HUES6 (cell line): ENCODE results near the gene ZNF217.
"Not testable (repeated sequence)": the region's sequence is repeated elsewhere in the genome, so short reads cannot be mapped to it uniquely, and the experiment has no call there.

Experiments
- H3K27ac ChIP-seq: 2 replicates; pipeline ENCODE4 v1.7.0; 2013; ENCODE audit warnings: low read depth, mild to moderate bottlenecking, low read length, inconsistent platforms
- H3K27me3 ChIP-seq: 2 replicates; pipeline ENCODE4 v1.6.1; 2013; ENCODE audit warnings: low read length; ENCODE audit not compliant: control insufficient read depth, insufficient read depth
- H3K36me3 ChIP-seq: 2 replicates; pipeline ENCODE4 v1.6.1; 2013; ENCODE audit warnings: low read length; ENCODE audit not compliant: control insufficient read depth, insufficient read depth
- H3K4me1 ChIP-seq: 2 replicates; pipeline ENCODE4 v1.6.1; 2013; ENCODE audit warnings: low read length; ENCODE audit not compliant: control insufficient read depth, insufficient read depth
- H3K4me3 ChIP-seq: 2 replicates; pipeline ENCODE4 v1.5.1; 2013; ENCODE audit warnings: low read depth, low read length
- H3K9ac ChIP-seq: one replicate; pipeline ENCODE4 v1.6.1; 2013; ENCODE audit warnings: mild to moderate bottlenecking, low read length
- H3K9me3 ChIP-seq: 2 replicates; pipeline ENCODE4 v1.6.1; 2013; ENCODE audit warnings: low read depth, low read length; ENCODE audit not compliant: control insufficient read depth, insufficient read depth

ZNF217 gene

DNA sequence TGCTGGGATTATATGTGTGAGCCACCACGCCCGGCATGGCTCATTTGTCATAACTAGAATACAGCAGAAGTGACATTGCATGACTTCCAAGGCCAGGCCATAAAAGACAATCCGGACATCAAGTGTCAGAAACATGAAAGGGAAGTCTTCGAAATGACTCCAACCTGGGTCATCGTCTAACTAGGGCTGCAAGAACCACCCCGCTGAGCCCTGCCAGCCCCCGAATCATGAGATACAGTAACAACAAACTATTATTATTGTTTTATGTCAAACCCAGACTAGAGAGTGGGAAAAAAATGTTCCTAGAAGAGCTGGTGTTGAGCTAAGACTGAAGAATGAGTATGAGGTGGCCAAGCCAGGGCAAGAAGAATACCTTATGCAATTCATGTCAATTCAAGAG is 59.6 kb downstream of the ZNF217 start:
- no peak overlapping the region for H3K27ac ChIP-seq
- no peak overlapping the region for H3K4me3 ChIP-seq
- H3K9me3 ChIP-seq, result no peaks in the 10 kb centered on the region
- no peak overlapping the region for H3K9ac ChIP-seq
- H3K27me3 ChIP-seq, result no peaks in the 10 kb centered on the region
- H3K4me1 ChIP-seq, result no peaks in the 10 kb centered on the region
- no peaks in the 10 kb centered on the region for H3K36me3 ChIP-seq

DNA sequence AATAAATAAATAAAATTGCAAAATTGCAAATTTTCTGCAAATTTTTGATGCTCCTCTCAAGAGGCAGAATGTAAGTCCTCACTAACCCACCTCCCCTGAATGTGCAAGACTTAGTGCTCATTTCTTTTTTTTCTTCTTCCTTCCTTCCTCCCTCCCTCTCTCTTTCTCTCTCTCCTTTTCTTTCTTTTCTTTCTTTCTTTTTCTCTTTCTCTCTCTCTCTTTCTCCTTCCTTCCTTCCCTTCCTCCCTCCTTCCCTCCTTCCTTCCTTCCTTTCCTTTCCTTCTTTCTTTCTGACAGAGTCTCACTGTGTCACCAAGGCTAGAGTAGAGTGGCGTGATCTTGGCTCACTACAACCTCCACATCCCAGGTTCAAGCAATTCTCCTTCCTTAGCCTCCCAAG is 60.1 kb downstream of the ZNF217 start:
- no peak overlapping the region for H3K27ac ChIP-seq
- no peaks in the 10 kb centered on the region for H3K9me3 ChIP-seq
- H3K27me3 ChIP-seq, result no peaks in the 10 kb centered on the region
- H3K4me1 ChIP-seq, result no peaks in the 10 kb centered on the region
- no peaks in the 10 kb centered on the region for H3K36me3 ChIP-seq
- no peak overlapping the region for H3K9ac ChIP-seq
- no peak overlapping the region for H3K4me3 ChIP-seq

DNA sequence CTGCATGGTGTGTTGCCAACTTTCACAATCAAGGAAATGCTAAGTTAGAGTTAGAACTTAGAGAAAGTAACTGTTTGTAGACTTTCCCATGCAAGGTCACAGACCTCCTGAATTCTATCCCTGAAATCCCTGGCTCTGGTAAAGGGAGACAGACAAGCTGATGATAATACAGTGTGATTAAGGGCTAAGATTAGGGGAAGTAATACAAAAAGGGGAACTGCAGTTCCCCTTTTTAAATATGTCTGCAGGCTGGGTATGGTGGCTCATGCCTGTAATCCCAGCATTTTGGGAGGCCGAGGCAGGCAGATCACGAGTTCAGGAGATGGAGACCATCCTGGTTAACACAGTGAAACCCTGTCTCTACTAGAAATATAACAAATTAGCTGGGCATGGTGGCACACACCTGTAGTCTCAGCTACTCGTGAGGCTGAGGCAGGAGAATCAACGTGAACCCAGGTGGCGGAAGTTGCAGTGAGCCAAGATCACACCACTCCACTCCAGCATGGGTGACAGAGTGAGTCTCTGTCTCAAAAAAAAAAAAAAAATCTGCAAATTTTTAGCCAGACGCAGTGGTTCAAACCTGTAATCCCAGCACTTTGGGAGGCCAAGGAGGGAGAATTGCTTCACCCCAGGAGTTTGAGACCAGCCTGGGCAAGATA is 60.9 kb downstream of the ZNF217 start:
- not testable (repeated sequence) for H3K9ac ChIP-seq, H3K4me3 ChIP-seq, H3K36me3 ChIP-seq, H3K27me3 ChIP-seq, H3K4me1 ChIP-seq, H3K9me3 ChIP-seq, H3K27ac ChIP-seq

DNA sequence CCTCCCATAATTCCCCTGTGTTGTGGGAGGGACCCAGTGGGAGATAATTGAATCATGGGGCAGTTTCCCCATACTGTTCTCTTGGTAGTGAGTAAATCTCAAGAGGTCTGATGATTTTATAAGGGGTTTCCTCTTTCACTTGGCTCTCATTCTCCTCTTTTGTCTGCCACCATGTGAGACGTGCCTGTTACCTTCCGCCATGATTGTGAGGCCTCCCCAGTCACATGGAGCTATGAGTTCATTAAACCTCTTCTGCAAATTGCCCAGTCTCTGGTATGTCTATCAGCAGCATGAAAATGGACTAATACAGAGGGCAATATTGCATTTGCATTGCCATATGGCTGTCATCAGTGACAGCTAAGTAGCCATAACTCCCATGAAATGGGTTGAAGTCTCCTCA is 63.2 kb downstream of the ZNF217 start:
- no peak overlapping the region for H3K9ac ChIP-seq
- no peaks in the 10 kb centered on the region for H3K36me3 ChIP-seq
- H3K27ac ChIP-seq, result no peak overlapping the region
- no peak overlapping the region for H3K4me3 ChIP-seq
- H3K9me3 ChIP-seq, result no peaks in the 10 kb centered on the region
- no peaks in the 10 kb centered on the region for H3K4me1 ChIP-seq
- H3K27me3 ChIP-seq, result no peaks in the 10 kb centered on the region

DNA sequence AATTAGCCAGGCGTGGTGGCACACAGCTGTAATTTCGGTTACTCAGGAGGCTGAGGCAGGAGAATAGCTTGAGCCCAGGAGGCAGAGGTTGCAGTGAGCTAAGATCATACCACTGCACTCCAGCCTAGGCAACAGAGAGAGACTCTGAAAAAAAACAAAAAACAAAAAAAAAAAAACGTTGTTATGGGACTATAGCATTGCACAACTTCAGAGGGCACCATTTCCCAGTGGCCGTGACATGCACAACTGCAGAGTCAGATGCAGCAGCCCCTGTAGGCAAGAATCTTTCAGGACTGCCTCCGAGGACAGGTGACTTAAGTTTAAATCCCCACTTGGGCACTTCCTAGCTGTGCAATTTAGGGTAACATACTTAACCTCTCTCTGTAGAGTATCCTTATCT is 64.0 kb downstream of the ZNF217 start:
- Histone ChIP-seq H3K27ac (no peak overlapping the region), H3K4me3 (no peak overlapping the region), H3K36me3 (no peaks in the 10 kb centered on the region), H3K9ac (no peak overlapping the region), H3K27me3 (no peaks in the 10 kb centered on the region), H3K4me1 (no peaks in the 10 kb centered on the region), H3K9me3 (no peaks in the 10 kb centered on the region)

DNA sequence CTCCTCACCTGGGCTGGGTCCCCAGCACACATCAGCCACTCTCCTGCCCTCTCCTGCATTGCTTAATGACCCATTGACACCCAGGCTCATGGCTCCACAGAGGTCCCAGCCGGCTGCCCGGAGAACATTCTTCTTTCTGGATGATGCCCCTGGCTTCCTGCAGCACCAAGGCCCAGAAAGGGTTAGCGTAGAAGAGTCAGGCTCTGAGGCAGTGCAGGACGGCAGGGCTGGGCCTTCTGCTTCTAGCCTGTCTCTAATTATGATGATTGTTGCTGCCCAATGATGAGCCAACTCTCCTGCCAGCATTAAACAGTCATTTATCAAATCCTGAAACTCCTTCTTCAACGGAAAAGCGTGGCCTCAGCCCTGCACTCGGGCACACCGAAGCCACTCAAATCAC is 66.4 kb downstream of the ZNF217 start:
- Histone ChIP-seq H3K9ac (no peak overlapping the region), H3K9me3 (no peaks in the 10 kb centered on the region), H3K27ac (no peak overlapping the region), H3K27me3 (no peaks in the 10 kb centered on the region), H3K4me1 (no peaks in the 10 kb centered on the region), H3K36me3 (no peaks in the 10 kb centered on the region), H3K4me3 (no peak overlapping the region)

DNA sequence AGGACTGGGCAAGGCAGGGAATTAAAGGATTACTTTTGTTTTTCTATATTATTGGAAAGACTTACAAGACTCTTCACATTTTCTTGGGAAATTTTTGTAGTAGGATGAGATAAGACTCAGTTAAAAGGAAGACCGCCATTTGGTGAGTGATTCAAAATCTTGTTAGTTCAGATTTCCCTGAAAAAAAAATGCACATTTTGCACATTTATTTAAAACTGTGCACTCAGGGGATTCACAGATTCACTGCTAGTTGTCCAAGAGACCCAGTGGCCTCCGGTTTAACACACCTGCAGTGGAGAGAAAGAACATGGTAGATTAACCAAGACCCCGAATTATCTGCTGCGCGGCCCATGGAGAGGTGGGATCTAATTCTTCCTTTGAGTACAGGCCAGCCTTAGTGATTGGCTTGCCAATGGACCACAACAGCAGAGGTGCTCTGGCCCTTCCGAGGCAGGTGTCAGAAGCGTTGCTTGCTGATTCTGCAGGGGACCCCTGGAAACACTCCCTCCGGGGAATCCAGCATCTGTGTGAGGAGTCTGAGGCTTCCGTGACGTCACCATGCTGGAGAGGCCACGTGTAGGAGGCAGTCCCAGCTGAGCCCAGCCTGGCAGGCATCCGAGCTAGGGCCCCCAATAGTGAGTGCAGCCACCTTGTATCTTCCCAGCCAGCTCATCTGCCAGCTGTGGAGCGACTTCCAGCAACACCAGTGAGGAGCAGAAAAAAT is 68.9 kb downstream of the ZNF217 start:
- H3K4me3 ChIP-seq, result no peak overlapping the region
- no peak overlapping the region for H3K27ac ChIP-seq
- no peaks in the 10 kb centered on the region for H3K4me1 ChIP-seq
- no peak overlapping the region for H3K9ac ChIP-seq
- no peaks in the 10 kb centered on the region for H3K9me3 ChIP-seq
- no peaks in the 10 kb centered on the region for H3K27me3 ChIP-seq
- H3K36me3 ChIP-seq, result no peaks in the 10 kb centered on the region

DNA sequence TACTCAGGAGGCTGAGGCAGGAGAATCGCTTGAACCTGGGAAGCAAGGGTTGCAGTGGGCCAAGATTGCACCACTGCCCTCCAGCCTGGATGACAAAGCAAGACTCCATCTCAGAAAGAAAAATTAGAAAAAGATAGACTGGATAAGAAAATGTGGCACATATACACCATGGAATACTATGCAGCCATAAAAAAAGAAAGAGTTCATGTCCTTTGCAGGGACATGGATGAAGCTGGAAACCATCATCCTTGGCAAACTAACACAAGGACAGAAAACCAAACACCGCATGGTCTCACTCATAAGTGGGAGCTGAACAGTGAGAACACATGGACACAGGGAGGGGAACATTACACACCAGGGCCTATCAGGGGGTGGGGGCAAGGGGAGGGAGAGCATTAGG is 70.0 kb downstream of the ZNF217 start:
- H3K9ac ChIP-seq, H3K27ac ChIP-seq, H3K9me3 ChIP-seq, H3K4me3 ChIP-seq, H3K4me1 ChIP-seq, H3K27me3 ChIP-seq, H3K36me3 ChIP-seq: not testable (repeated sequence)

DNA sequence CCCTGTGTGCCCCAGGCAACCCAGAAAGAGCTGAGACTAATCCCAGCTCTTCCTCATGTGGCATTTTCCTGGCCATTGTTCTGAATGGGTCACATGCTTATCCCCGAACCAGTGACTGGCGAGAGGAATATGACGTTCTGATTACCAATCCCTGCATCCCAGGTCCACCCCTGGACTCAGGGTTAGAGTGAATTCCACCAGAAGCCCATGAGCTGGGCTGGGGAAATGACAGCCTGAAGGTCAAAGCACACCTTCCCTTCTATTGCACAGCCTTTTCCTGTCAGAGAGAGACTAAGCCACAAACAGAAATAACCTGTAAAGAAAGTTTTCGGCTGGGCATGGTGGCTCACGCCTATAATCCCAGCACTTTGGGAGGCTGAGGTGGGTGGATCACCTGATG is 70.9 kb downstream of the ZNF217 start:
- Histone ChIP-seq H3K27ac (no peak overlapping the region), H3K36me3 (no peaks in the 10 kb centered on the region), H3K27me3 (no peaks in the 10 kb centered on the region), H3K4me1 (no peaks in the 10 kb centered on the region), H3K9me3 (no peaks in the 10 kb centered on the region), H3K9ac (no peak overlapping the region), H3K4me3 (no peak overlapping the region)

DNA sequence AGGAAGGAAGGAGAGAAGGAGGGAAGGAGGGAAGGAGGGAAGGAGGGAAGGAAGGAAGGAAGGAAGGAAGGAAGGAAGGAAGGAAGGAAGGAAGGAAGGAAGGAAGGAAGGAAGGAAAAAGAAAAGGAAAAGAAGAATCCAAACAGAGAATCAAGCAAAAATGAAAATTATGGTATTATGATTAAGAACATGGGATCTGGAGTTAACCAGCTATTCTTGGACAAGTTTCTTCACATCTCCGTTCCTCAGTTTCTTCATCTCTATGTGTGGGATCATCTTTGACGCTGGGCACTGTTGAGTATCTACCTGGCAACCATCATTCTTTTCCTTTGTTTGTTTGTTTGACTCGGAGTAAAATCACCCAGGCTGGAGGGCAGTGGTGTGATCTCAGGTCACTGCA is 71.6 kb downstream of the ZNF217 start:
- Histone ChIP-seq H3K9ac (no peak overlapping the region), H3K27ac (no peak overlapping the region), H3K36me3 (no peaks in the 10 kb centered on the region), H3K4me1 (no peaks in the 10 kb centered on the region), H3K27me3 (no peaks in the 10 kb centered on the region), H3K9me3 (no peaks in the 10 kb centered on the region), H3K4me3 (no peak overlapping the region)

DNA sequence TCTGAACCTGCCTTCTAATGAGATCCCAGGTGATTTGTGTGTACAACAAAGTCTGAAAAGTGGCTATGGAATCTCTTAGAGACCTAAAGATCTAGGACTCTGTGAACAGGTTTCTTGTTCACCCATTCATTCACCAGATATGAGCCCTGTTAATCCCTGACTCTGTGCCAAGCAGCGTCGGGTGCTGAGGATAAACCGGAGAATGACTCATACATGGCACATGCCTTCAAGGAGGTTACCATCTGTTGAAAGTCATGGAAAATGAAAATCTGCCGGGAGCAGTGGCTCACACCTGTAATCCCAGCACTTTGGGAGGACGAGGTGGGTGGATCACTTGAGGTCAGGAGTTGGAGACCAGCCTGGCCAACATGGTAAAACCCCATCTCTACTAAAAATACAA is 72.2 kb downstream of the ZNF217 start:
- H3K9me3 ChIP-seq, H3K4me3 ChIP-seq, H3K4me1 ChIP-seq, H3K9ac ChIP-seq, H3K27me3 ChIP-seq, H3K36me3 ChIP-seq, H3K27ac ChIP-seq: not testable (repeated sequence)
